Stimulated activated CD8-positive, alpha-beta memory T cell treated with anti-CD3 and anti-CD28 coated beads, Interleukin-15, amount 100 ng/mL, for 48 hours (primary cell): ENCODE measurements around the gene CCDC106.

ENCODE experiments used
- DNase-seq, 2 donors: peaks; one replicate each; pipeline ENCODE4 v3.0.0-alpha.2; 2020; ENCODE audit warnings: low read depth in 2 of 2

CCDC106 gene

DNA sequence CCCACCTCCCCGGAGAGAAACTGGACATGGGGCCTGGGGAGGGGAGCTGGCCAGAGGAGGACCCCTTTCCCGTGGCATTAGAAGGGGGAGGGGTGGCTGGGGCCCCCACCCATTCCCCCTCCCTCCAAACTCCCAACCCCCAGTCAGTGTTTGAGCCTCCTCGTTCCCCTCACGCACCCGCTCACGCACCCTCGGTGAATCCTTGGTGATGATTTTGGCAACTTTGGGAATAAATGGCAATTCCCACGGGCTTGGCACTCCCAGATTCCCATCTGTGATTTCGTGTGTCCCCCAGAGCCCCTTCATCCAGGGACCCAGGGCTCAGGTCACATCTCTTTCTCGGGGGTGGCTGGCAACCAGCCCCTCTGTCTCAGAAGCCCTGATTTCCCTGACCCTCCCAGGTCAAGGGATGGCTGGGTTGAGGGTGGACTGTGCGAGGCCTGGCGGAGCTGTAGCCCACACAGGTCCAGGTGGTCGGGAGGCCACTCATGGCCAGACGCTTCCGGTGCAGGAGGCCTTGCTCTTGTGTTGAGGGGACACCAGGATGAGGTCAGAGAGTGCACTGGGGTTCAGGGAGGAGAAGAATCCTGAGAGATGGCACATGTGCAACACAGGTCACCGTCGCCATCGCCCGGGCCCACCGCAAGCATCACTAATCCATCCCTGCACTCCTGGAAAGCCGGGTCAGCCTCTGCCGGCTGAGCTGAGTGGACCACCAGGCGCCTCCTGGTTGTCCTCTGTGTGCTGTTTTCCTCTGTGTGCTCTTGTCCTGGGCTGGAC lies 47.7 kb downstream of the CCDC106 start:
- no peak for DNase-seq

DNA sequence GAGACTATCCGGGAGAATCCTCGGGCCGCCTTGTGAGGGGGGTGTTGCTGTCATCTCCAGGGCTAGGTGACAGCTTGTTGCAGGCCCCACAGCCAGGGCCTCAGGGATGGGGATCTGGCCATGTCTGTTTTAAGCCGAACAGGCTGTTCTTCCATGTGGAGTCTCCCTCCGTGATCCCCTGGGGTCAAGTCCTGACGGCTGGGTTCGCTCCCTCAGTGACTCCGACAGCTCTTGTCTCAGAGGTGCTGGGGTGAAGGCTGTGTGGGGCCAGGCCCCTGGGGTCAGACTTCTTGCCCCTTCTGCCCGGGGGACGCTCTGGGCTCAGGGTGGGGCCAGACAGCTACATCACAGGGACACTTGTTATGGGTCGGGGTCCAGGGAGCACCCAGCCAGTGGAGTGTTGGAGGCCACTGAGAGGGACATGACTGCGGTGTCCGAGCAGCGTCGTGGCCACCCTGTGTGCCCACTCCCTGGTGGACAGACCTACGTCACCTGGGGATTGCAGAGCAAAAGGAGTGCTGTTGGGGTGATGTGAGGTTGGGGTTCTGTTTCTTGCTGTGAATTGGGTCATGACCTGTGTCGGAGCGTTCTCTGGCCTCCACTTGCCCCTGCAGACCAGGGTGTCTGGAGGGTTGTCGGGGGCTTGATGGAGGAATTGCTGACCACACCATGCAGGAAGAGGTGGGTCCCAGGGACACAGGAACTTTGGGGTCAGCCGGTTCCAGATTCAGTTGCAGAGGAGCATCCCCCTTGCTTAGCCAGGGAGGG lies 48.5 kb downstream of the CCDC106 start:
- DNase-seq: no peak

DNA sequence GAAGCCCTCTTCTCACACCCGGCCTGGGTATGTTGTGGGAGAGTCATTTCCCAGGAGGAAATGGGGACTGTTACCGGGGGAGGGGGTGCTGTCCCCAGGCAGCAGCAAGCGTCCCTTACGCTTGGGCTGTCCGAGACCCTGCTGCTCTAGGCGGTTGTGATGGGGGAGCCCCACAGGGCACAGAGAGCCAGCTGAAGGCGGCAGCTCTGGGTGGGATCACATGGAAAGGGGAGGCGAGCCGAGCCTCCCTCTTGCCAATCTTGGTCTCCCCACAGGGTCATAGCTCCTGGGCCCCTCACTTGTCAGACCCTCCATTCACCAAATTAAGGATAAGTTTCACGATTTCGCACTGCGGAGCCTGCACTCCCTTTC lies 49.0 kb downstream of the CCDC106 start:
- DNase-seq: no peak

DNA sequence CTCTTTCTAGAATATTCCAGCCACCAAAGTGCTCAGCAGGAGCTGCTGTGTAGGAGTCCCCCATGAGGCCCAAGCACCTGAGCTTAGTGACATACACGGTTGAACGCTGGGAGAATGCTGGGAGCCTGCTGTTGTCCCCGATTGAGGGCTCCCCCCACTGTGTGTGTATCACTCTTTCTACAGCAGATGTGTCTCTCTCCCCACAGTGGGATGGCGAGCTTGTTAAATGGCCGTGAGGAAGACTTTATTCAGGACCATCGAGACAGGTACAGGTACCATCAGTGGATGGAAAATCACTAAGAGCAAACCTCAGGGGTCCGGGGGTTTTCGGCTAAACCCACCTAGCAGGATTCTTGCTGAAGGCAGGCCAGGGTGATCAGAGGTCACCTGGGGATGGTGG lies 49.7 kb downstream of the CCDC106 start:
- DNase-seq: no peak

DNA sequence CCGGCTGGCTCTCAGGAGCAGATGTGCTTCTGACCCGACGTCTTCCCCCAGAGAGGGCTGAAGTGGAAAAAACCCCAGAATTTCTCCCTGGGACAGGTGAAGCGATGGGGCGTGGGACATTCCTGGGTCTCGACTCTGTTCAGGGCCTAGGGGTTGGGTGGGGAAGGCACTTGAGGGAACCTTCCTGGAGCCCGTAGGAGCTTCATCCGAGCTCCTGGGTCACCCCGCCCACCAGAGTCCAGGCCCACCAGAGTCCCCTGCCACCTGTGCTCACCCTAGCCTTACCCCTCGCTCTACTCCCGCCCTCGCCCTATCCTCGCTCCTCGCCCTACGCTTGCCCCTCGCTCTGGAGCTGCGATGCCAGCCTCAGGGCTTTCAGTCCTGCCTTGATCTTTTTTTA lies 50.2 kb downstream of the CCDC106 start:
- no peak for DNase-seq

DNA sequence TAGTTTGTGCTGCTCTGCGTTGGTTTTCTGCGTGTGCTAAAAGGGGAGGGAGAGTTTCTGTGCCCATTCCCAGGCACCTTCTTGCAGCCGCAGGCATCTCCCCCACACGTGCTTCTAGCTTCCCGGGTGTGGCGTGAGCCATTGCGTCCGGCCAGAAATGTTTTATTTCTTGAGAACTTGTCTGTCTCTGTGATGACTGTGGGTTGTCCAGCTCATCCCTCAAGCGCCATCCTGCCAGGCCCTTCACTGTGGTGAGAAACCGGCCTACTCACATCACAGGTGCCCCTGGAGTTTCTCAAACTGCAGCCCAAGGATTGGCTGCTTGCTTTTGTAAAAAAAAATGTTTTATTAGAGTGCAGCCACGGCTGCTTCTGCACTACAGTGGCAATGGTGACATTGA lies 51.2 kb downstream of the CCDC106 start:
- DNase-seq: no peak

DNA sequence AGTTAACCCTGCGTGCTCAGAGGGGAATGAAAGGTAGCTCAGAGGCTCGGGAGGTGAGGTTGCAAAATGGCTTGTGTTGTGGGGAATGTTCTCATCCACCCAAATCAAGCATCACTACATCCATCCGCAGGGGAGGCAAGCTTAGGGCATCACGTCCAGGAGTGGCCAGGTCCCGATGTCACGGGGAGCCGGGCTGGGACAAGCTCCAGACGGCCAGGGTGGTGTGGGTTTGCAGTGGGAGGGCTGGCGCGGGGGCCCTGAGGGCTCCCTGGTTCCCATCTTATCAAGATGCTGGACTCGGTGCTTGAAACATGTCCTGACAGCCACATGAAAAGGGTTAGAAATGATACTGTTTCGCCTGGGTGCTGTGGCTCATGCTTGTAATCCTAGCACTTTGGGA lies 52.8 kb downstream of the CCDC106 start:
- DNase-seq: no peak

DNA sequence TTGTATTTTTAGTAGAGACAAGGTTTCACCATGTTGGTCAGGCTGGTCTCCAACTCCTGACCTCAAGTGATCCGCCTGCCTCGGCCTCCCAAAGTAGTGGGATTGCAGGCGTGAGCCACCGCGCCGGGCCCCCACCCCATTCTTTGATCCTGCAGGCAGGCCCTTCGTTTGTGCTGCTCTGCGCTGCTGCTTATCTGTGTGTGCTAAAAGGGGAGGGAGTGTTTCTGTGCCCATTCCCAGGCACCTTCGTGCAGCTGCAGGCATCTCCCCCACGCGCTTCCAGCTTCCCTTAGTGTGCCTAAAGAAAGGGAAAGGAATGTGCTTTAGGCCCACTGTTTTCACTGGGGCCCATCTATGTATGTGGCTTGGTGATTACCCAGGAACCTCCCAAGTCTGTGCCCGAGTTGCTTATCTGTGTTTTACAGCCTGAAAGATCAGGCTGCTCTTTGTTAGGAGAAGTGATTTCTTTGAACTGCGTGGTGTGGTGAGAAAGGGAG lies 54.2 kb downstream of the CCDC106 start:
- no peak for DNase-seq
